ENCODE data around the gene NR2F1-AS1.

NR2F1-AS1 gene

GRCh38 chr5:93598091-93599000 is 17.3 kb upstream of the NR2F1-AS1 start:
- no peak for TF ChIP-seq CTCF (IDR thresholded peaks at IDR 0.05; ENCODE audit: borderline replicate concordance, insufficient read depth, low read depth, low read length)

DNA sequence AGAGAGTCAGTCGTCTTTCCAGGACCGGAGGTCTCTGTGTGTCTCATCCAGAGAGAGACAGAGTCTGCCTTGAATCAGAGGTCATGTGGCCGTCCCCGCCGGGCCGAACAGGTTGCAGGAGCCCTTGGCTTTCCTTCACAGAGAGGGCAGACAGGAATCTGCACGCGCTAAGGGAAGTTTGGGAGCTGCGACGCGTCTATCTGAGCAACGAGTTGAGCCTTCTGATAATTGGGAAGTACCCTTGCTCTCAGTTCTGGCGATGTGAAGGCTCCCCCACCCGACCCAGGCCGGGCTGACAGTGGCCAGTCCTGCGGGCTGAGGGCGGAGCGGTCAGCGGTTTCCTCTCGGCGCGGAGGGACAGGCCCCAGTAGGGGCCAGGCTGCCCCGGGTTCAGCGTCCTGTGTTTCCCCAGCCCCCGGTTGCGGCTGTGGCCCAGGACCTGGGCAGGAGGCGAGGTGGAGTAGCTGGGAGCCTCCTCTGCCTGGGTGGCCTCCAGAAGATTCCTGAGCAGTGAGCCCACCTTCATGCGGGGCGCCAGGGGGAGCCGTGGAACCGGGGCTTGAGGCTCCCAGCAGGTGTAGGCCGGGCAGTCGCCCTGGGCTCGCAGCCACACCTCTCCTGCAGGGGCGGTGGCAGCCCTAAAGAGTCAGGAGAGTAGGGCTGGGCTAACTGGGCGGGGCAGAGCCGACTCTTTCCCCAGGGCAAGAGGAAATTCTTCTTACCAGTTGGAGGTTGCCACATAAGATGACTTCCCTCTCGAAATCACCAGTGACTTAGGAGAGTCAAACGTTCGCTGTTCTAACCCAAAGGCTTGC is 15.9 kb upstream of the NR2F1-AS1 start:
- H3K4me3 ChIP-seq (ENCODE audit: low read depth, low read length): no peak overlapping the region
- no peak for TF ChIP-seq CTCF (IDR thresholded peaks at IDR 0.05; ENCODE audit: borderline replicate concordance, insufficient read depth, low read depth, low read length)

More at GRCh38 chr5:93598091-93599000, 17.3 kb upstream of the NR2F1-AS1 start:
- no peak overlapping the region for H3K4me3 ChIP-seq (ENCODE audit: low read depth, low read length)

DNA sequence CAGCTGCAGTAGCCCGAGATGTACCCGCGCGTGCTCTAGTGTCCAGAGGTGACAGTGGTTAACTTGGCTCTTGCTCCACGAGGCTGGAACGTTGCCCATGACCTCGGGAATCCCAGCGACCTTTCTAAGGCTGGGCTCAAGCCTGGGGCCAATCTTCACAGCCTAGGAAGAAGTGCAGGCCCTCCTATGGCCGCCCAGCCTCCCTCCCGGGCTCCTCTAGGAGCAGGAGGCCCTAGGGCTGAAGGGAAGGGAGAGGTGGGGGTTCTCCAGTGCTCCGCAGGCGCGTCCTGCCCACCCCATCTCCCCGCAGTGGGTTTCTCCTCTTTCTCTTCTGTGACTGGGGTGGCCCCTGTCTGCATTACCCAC is 15.3 kb upstream of the NR2F1-AS1 start:
- no peak for TF ChIP-seq CTCF (IDR thresholded peaks at IDR 0.05; ENCODE audit: borderline replicate concordance, insufficient read depth, low read depth, low read length)
- H3K4me3 ChIP-seq (ENCODE audit: low read depth, low read length): no peak overlapping the region

- no peak overlapping the region for H3K4me3 ChIP-seq (ENCODE audit: low read depth, low read length)
- no peak for TF ChIP-seq CTCF (IDR thresholded peaks at IDR 0.05; ENCODE audit: borderline replicate concordance, insufficient read depth, low read depth, low read length)
Measured at GRCh38 chr5:93595420-93596147, 14.6 kb upstream of the NR2F1-AS1 start.

DNA sequence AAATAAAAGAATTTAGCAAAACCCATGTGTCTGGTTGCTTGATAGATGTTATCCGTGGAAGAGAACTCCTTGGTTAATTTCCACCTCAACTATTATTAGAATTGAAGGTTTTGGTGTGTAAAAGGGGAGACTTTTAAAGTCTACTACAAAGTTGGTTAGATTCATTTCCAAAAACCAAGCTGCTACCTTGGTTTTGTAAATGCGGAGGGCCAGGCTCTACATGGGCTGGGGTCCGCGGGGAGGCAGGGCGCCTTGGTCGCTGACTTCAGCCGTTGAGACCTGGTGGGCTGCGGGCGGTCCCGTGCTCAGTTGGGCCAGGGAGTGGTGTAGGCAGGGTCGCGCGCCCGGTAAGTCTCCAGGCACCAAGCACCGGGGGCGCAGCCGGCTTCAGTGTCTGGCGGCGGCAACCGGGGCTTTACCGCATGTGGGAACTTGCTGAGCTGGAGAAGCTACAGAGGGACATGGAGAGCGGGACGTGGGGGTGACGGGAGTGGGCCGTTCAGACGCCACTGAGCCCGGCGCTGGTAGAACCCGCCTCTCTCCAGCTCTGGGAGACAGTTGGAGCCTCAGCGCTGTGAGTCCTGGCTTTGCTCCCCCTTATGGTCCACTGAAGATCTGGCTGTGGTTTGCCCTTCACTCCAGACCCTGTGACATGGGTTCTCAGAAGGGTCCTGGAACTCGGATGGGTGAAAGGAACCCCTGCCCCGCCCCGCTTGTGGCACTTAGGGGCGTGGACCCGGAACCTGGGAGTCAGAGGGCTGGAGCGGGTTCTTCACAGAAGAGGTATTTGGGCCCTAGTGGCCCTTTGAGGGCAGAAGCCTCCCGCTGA is 13.8 kb upstream of the NR2F1-AS1 start:
- no peak overlapping the region for H3K4me3 ChIP-seq (ENCODE audit: low read depth, low read length)
- no peak for TF ChIP-seq CTCF (IDR thresholded peaks at IDR 0.05; ENCODE audit: borderline replicate concordance, insufficient read depth, low read depth, low read length)

DNA sequence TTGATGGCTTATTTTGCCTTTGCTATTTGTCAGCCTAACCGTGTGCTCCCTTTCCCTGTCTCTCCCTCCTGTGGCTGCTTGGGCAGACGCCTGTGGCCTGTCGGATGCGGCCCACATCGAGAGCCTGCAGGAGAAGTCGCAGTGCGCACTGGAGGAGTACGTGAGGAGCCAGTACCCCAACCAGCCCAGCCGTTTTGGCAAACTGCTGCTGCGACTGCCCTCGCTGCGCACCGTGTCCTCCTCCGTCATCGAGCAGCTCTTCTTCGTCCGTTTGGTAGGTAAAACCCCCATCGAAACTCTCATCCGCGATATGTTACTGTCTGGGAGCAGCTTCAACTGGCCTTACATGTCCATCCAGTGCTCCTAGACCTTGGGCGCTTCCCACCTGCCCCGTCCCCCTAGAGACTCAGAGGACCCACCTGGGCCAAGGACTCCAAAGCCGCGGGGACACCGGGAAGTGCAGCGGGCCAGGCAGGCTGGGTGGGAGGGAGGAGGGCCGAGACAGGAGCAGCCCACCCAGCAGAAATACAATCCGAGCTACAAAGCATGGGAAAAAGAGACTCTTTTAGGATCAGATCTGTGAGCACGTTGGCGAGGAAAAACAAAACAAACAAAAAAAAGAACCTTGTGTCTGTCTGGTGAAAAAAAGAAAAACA is 12.6 kb upstream of the NR2F1-AS1 start:
- H3K4me3 ChIP-seq (ENCODE audit: low read depth, low read length): no peak overlapping the region
- no peak for TF ChIP-seq CTCF (IDR thresholded peaks at IDR 0.05; ENCODE audit: borderline replicate concordance, insufficient read depth, low read depth, low read length)

All from GM12875 (cell line).